SK-N-SH treated with all-trans-retinoic acid at 6 μM for 48 hours (cell line): ENCODE results near the gene ATRAID.

Experiments used
- ATAC-seq: fragments of 200-7000 bp; cut with Tn5 transposase; 3 replicates; pipeline ENCODE4 v1.9.1; 2020; ENCODE audit warnings: mild to moderate bottlenecking, moderate library complexity
- ARNTL ChIP-seq: fragments of 450-650 bp; formaldehyde crosslinking; IDR thresholded peaks from 2 replicates; pipeline ENCODE4 v1.5.0; 2020; ENCODE audit warnings: low read depth, mild to moderate bottlenecking, moderate library complexity, borderline replicate concordance
- CREB5 ChIP-seq: fragments of 250-450 bp; sonication (Bioruptor Pico); IDR thresholded peaks from 2 replicates; pipeline ENCODE4 v1.5.1; 2020; ENCODE audit warnings: low read depth, mild to moderate bottlenecking, moderate library complexity
- CSDC2 ChIP-seq: fragments of 250-450 bp; sonication (Bioruptor Pico); IDR thresholded peaks from 2 replicates; pipeline ENCODE4 v1.5.0; 2020; ENCODE audit warnings: mild to moderate bottlenecking, moderate library complexity
- CSRNP3 ChIP-seq: fragments of 250-450 bp; sonication (Bioruptor Pico); IDR thresholded peaks from 2 replicates; pipeline ENCODE4 v1.5.1; 2021; ENCODE audit warnings: mild to moderate bottlenecking, moderate library complexity
- ESRRG ChIP-seq: fragments of 250-450 bp; sonication (Bioruptor Pico); IDR thresholded peaks from 2 replicates; pipeline ENCODE4 v1.6.1; 2021; ENCODE audit warnings: mild to moderate bottlenecking
- GLIS3 ChIP-seq: fragments of 250-450 bp; sonication (Bioruptor Pico); IDR thresholded peaks from 2 replicates; pipeline ENCODE4 v1.5.0; 2020; ENCODE audit warnings: mild to moderate bottlenecking, moderate library complexity
- ISL1 ChIP-seq: fragments of 250-450 bp; sonication (Bioruptor Pico); IDR thresholded peaks from 2 replicates; pipeline ENCODE4 v2.1.2; 2022; ENCODE audit warnings: mild to moderate bottlenecking, moderate library complexity
- OSR1 ChIP-seq: fragments of 250-450 bp; sonication (Bioruptor Pico); IDR thresholded peaks from 2 replicates; pipeline ENCODE4 v1.8.0; 2022; ENCODE audit warnings: moderate library complexity, mild to moderate bottlenecking, inconsistent platforms
- POU6F1 ChIP-seq: fragments of 250-450 bp; sonication (Bioruptor Pico); IDR thresholded peaks from 2 replicates; pipeline ENCODE4 v1.8.0; 2021; ENCODE audit warnings: low read depth, mild to moderate bottlenecking, moderate library complexity, borderline replicate concordance
- SNAI2 ChIP-seq: fragments of 250-450 bp; sonication (Bioruptor Pico); IDR thresholded peaks from 2 replicates; pipeline ENCODE4 v1.5.0; 2020; ENCODE audit warnings: mild to moderate bottlenecking, moderate library complexity
- TCF4 ChIP-seq: fragments of 250-450 bp; sonication (Bioruptor Pico); IDR thresholded peaks from 2 replicates; pipeline ENCODE4 v1.8.0; 2021; ENCODE audit warnings: mild to moderate bottlenecking, moderate library complexity, borderline replicate concordance
- TOX ChIP-seq: fragments of 250-450 bp; sonication (Bioruptor Pico); IDR thresholded peaks from 2 replicates; pipeline ENCODE4 v1.8.0; 2021; ENCODE audit warnings: mild to moderate bottlenecking, moderate library complexity, borderline replicate concordance
- ZC3H10 ChIP-seq: fragments of 250-450 bp; sonication (Bioruptor Pico); IDR thresholded peaks from 2 replicates; pipeline ENCODE4 v1.5.1; 2021; ENCODE audit warnings: mild to moderate bottlenecking, moderate library complexity
- ZFP3 ChIP-seq: fragments of 250-450 bp; sonication (Bioruptor Pico); IDR thresholded peaks from 2 replicates; pipeline ENCODE4 v1.5.0; 2020; ENCODE audit warnings: mild to moderate bottlenecking, moderate library complexity
- ZFP30 ChIP-seq: fragments of 450-650 bp; formaldehyde crosslinking; IDR thresholded peaks from 2 replicates; pipeline ENCODE4 v1.5.0; 2022; ENCODE audit warnings: mild to moderate bottlenecking, moderate library complexity
- ZNF565 ChIP-seq: fragments of 450-650 bp; formaldehyde crosslinking; conservative IDR thresholded peaks from 2 replicates; pipeline ENCODE4 v1.5.0; 2020; ENCODE audit warnings: low read depth, mild to moderate bottlenecking, moderate library complexity
- ZNF70 ChIP-seq: fragments of 450-650 bp; formaldehyde crosslinking; IDR thresholded peaks from 2 replicates; pipeline ENCODE4 v1.5.0; 2020; ENCODE audit warnings: mild to moderate bottlenecking, moderate library complexity
- ZNF8 ChIP-seq: fragments of 450-650 bp; formaldehyde crosslinking; IDR thresholded peaks from 2 replicates; pipeline ENCODE4 v1.5.0; 2020; ENCODE audit warnings: mild to moderate bottlenecking, moderate library complexity
- TF ChIP-seq, protein P1 (sequence below): fragments of 250-450 bp; sonication (Bioruptor Pico); IDR thresholded peaks from 2 replicates; pipeline ENCODE4 v1.5.0; 2020; ENCODE audit warnings: mild to moderate bottlenecking, moderate library complexity
- TF ChIP-seq, protein P2 (sequence below): fragments of 250-450 bp; sonication (Bioruptor Pico); IDR thresholded peaks from 2 replicates; pipeline ENCODE4 v1.8.0; 2020; ENCODE audit warnings: mild to moderate bottlenecking, moderate library complexity, borderline replicate concordance

ATRAID gene

GRCh38 chr2:27249159-27249890 lies 37.5 kb downstream of the ATRAID start:
- TF ChIP-seq CSDC2 (CRISPR knock-in tag) (no peak), GLIS3 (CRISPR knock-in tag) (no peak), POU6F1 (CRISPR knock-in tag) (no peak), OSR1 (CRISPR knock-in tag) (no peak), ZNF70 (no peak), SNAI2 (CRISPR knock-in tag) (no peak), ARNTL (CRISPR knock-in tag) (no peak), ZNF8 (no peak), CREB5 (CRISPR knock-in tag) (no peak), TCF4 (no peak), TOX (CRISPR knock-in tag) (no peak), CSRNP3 (CRISPR knock-in tag) (no peak), ZNF565 (CRISPR knock-in tag) (no peak), ESRRG (CRISPR knock-in tag) (no peak), ISL1 (CRISPR knock-in tag) (no peak), ZFP30 (no peak)
- TF ChIP-seq, protein P1, sequence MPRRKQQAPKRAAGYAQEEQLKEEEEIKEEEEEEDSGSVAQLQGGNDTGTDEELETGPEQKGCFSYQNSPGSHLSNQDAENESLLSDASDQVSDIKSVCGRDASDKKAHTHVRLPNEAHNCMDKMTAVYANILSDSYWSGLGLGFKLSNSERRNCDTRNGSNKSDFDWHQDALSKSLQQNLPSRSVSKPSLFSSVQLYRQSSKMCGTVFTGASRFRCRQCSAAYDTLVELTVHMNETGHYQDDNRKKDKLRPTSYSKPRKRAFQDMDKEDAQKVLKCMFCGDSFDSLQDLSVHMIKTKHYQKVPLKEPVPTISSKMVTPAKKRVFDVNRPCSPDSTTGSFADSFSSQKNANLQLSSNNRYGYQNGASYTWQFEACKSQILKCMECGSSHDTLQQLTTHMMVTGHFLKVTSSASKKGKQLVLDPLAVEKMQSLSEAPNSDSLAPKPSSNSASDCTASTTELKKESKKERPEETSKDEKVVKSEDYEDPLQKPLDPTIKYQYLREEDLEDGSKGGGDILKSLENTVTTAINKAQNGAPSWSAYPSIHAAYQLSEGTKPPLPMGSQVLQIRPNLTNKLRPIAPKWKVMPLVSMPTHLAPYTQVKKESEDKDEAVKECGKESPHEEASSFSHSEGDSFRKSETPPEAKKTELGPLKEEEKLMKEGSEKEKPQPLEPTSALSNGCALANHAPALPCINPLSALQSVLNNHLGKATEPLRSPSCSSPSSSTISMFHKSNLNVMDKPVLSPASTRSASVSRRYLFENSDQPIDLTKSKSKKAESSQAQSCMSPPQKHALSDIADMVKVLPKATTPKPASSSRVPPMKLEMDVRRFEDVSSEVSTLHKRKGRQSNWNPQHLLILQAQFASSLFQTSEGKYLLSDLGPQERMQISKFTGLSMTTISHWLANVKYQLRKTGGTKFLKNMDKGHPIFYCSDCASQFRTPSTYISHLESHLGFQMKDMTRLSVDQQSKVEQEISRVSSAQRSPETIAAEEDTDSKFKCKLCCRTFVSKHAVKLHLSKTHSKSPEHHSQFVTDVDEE (CRISPR knock-in tag), result no peak
- TF ChIP-seq, protein P2, sequence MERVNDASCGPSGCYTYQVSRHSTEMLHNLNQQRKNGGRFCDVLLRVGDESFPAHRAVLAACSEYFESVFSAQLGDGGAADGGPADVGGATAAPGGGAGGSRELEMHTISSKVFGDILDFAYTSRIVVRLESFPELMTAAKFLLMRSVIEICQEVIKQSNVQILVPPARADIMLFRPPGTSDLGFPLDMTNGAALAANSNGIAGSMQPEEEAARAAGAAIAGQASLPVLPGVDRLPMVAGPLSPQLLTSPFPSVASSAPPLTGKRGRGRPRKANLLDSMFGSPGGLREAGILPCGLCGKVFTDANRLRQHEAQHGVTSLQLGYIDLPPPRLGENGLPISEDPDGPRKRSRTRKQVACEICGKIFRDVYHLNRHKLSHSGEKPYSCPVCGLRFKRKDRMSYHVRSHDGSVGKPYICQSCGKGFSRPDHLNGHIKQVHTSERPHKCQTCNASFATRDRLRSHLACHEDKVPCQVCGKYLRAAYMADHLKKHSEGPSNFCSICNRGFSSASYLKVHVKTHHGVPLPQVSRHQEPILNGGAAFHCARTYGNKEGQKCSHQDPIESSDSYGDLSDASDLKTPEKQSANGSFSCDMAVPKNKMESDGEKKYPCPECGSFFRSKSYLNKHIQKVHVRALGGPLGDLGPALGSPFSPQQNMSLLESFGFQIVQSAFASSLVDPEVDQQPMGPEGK (CRISPR knock-in tag), result no peak
- ATAC-seq, result peak; percentile 27

DNA sequence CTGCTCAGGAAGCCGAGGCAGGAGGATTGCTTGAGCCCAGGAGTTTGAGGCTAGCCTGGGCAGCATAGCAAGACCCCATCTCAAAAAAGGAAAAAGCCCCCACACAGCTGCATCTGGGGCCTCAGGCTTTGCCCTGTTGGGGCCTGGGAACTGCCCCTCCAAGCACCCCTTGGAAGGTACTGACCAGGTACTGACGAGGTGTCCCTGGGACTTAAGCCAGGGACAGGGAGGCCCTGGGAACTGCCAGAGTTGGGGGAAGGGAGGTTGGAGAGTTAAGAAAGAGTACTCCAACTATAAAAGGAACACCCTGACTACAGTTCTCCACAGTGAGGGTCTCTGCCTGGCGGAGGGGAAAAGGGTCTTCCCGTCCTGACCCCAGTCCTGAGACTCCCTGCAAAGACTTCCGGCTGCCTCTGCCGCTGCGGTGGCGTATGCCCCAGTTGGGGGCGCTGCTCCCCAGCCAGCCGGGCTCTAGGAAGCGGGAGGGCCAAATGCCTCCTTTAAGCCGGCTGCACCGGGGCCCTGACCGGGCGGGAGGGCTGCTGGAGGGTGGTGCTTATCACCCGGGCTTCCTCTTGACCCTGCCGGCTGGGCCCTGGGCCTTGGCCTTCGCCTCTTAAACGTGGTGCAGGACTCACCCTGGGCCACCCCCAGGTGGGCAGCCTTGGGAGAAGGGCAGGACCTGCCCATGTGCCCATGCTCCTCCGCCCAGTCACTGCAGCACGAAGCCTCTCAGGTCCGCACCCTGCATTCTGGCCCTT lies 38.2 kb downstream of the ATRAID start:
- peak; percentile 67 for ATAC-seq
- TF ChIP-seq ZNF70 (no peak), CSRNP3 (CRISPR knock-in tag) (no peak), ISL1 (CRISPR knock-in tag) (no peak), ZC3H10 (CRISPR knock-in tag) (no peak), ZFP3 (no peak), ZFP30 (no peak), TCF4 (no peak), OSR1 (CRISPR knock-in tag) (no peak), ZNF8 (no peak), GLIS3 (CRISPR knock-in tag) (no peak), TOX (CRISPR knock-in tag) (no peak), CREB5 (CRISPR knock-in tag) (no peak)
- TF ChIP-seq, protein P2 (CRISPR knock-in tag), result no peak
